HG03095 (cell line): ENCODE results near the gene RXRA.

Source experiments
- ATAC-seq: cut with Tn5 transposase; IDR thresholded peaks from one replicate; pipeline ENCODE4 v1.9.1; 2021; ENCODE audit warnings: moderate library complexity; ENCODE audit not compliant: unreplicated experiment

RXRA gene

DNA sequence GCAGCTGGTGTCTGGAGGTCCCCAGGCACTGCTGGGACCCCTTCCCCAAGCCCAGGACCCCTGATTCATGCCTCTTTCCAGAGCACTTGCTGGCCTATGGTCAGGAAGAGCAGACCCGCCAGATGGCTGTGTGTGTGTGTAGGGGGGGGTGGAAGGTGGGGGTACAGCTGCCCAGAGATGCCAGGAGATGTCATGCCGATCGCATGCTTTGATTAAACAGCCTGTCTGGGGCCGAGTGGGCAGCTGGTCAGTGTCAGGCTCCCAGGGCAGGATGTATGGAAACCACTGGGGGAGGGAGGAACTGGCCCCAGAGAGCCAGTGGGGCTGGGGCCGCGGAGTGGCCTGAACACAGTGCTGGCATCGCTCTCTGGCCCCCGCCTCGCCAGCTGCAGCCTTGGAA, 23.7 kb downstream of the RXRA start:
- ATAC-seq, result no peak

GRCh38 chr9:134350416-134350994, 24.2 kb downstream of the RXRA start:
- ATAC-seq, result no peak

- ATAC-seq, result no peak
Observed at GRCh38 chr9:134351606-134352176, 25.4 kb downstream of the RXRA start.

DNA sequence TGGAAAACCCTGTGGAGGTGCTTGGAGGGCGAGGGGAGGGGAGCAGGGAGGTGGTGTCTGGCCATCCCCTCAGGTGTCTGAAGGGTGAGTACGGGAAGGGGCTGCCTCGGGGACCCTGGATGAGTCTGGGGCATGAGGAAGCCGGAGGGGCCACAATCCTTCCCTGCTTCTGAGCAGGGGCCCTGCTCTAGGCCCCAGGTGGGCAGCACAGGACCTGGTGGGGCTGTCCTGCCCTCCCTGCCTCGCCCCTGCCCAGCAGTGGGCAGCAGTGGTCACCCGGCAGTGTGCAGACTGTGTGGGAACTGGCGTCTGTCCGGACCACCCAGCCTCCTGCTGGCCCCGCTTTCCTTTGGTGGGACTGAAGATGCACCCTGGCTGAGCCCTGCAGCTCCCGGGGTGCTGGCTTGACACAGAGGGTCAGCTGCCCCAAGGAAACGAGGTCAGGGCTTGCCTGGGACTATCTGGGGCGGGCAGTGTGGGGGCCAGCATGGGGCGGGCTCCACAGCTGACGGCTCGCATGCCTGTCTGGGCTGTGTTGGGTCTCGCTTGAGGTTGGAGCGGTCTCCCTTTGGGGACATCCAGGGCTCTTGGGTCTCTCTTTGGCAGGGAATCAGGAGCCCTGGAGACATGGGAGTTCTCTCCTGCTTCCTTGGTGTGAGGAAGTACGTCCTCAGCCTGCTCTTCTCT, 26.1 kb downstream of the RXRA start:
- ATAC-seq, result no peak

- ATAC-seq, result no peak
Observed at GRCh38 chr9:134353539-134353938, 27.3 kb downstream of the RXRA start.

GRCh38 chr9:134355158-134355557, 28.9 kb downstream of the RXRA start:
- ATAC-seq, result no peak

- no peak for ATAC-seq
Observed at GRCh38 chr9:134355561-134356279, 29.5 kb downstream of the RXRA start.

DNA sequence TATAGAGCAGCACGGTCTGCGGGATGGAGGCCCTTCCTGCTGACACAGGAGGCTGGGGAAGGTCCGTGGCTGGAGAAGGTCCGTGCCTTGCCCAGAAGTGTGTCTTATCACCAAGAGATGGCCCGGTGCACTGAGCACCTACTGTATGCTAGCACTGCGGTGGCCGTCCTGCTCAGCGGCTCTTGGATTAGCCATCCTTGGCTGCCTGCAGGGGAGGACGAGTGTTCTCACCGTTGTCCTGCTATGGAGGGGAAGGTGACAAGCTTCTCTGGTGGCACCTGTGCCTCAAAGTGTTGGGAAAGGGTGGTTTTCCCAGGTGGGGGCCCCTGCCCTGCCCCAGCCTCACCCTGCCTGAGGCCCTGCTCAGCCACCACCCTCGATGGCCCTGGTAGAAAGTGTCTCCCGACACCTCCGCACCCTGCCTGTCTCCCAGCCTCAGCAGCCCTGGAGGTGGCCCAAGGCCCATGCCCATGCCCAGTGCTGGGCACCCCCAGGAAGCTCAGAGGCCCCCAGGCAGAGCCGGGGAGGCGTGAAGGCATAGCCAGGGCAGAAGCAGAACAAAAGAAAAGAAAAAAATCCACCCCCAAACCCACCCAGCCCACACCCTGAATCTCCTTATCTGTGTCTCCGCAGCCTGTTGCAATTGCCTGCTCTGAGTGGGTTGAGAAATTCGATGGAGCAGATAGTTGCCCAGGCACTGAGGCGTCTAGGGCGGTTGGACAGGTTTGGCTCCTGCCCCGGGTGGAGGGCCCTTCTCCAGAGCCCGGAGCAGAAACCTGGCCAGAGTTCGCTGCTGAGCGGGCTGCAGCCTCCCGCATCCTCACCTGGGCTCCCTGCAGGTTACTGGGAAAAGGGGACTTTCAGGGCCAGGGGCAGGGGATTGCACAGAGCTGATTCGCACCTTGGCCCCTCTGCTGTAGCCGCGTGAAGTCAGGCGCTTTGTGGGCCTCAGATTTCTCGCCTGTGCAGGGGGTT, 30.5 kb downstream of the RXRA start:
- no peak for ATAC-seq

- ATAC-seq, result no peak
Observed at GRCh38 chr9:134357631-134358025, 31.4 kb downstream of the RXRA start.

- no peak for ATAC-seq
Observed at GRCh38 chr9:134358026-134358661, 31.9 kb downstream of the RXRA start.

DNA sequence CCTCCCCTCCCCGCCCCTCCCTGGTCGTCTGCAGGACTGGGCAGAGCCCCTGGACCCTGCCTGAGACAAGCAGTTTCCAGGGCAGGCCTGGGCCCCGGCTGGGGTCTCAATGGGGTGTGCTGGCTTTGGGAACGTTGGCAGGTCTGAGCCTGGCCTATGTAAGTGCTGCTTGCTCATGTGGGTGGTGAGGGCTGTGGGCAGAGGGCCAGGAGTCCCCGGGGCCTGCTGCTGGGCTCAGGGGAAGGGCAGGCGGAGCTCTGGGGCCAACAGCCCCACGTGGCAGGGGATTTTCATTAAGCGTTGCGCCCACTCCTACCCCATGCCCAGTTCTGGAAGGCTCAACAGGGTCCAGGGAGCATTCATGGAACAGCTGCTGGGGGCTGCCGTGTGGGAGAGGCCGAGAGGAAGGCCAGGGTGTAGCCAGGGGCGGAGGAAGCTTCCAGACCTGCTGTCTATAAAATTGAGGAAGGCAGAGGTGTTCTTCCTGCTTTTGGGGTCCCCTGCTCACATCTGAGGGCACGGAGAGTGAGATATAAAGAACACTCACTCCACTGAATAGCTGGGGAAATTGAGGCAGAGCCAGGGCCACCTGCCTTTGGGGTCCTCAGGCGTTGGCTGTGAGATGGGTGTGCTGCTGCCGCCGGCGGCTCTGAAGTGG, 32.5 kb downstream of the RXRA start:
- ATAC-seq, result no peak

- no peak for ATAC-seq
Observed at GRCh38 chr9:134359493-134360179, 33.4 kb downstream of the RXRA start.

DNA sequence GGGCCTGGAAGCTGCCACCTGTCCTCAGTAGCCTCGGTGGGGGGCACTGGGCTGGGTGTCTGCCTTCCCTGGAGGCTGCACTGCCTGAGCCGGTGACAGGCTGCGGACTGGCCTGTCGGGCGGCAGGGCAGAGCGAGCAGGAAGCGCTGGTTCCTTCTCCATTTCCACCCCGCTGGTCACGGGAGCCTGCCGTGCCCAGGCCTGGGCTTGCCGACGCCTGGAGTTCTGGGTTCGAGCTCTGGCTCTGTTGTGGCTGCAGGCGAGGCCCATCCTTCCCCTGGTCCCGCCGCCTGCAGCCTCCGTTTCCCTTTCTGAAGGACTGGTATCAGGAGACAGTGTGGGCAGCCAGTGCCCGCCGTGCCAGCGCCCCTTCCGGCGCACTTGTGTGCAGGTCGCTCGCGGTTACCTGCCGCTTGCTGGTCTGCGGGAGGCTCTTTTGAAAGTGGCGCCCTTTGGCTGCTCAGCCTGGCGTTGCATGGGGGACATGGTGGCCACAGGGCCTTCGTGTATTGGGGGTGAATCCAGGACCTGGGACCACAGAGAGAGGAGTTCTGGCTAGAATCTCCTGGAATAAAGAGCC, 34.0 kb downstream of the RXRA start:
- ATAC-seq, result no peak

DNA sequence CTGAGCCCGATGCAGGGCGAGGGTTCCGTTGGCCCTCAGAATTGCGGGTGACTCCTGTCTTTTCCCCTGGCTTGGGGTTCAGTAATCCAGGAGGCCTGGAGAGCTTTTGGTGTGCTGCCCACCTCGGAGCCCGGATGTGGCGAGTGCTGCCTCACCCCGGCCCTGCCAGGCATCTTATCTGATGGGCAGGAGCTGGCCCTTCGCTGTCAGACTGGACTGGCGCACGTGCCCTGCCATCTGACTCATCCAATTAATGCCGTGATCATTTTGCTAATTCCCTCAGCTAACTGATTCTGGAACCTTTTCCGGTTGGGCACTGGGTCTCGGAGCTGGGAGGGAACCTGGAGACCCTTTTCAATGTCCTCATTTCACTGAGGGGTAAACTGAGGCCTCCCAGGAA, 34.6 kb downstream of the RXRA start:
- ATAC-seq, result no peak

- ATAC-seq, result no peak
Observed at GRCh38 chr9:134361426-134361825, 35.2 kb downstream of the RXRA start.

GRCh38 chr9:134361843-134362414, 35.7 kb downstream of the RXRA start:
- ATAC-seq, result no peak

GRCh38 chr9:134363450-134363849, 37.2 kb downstream of the RXRA start:
- ATAC-seq, result no peak

GRCh38 chr9:134364391-134365114, 38.3 kb downstream of the RXRA start:
- ATAC-seq, result no peak
